ENCODE data around the gene CXorf38.
"Not testable (repeated sequence)": the region's sequence is repeated elsewhere in the genome, so short reads cannot be mapped to it uniquely, and the experiment has no call there.

CXorf38 gene

DNA sequence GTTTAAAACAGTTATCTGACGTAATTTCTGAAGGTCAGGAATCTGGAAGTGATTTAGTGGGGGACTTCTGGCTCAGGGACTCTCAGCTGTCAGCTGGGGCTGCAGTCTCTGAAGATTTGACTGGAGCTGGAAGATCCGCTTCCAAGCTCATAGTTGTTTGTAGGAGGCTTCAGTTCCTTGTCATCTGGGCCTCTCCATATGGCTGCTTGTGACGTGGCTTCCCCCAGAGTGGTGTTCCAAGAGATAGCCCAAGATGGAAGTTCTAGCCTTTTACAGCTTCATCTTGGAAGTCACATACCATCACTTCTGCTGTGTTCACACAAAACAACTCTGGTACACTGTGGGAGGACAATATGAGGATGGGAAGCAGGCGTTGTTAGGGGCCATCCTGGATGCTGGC lies 22.1 kb downstream of the CXorf38 start:
- no peak for DNase-seq

DNA sequence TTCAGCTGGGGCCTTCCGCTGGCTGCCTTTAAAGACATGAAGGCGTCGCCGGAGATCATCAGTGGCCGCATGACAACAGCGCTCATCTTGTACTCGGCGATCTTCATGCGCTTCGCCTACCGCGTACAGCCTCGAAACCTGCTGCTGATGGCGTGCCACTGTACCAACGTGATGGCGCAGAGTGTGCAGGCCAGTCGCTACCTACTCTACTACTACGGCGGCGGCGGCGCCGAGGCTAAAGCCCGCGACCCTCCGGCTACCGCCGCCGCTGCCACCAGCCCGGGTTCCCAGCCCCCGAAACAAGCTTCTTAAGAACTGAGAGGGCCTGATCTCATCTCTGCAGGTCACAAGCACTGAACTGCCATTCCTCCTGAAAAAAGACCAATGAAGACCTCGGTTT lies 23.7 kb downstream of the CXorf38 start:
- no peak for DNase-seq

DNA sequence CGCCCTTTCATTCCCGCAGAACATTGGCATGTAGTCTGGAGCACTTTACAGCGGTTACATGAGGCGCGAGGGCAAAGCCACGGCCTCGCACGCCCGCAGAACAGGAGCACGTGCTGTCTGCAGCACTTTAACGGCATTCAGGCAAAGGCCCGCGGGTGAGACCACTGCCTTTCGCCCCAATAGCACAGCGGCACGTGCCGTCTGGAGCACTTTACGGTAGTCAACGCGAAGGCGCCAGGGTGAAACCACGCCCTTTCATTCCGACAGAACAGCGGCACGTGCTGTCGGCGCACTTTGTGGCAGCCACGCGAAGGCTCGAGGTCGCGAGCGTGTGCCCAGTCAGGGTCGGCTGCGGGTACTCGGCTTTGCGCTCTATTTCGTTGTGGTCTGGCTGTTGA lies 24.2 kb downstream of the CXorf38 start, which contains the start of gene MPC1L:
Gene MPC1L, plus strand, starts transcription at position 290 of the 398 bp plus-strand sequence. CDS start 138 bp downstream, outside the sequence.
- no peak for DNase-seq

GRCh38 chrX:40622479-40623138 lies 24.8 kb downstream of the CXorf38 start:
- DNase-seq: no peak

- DNase-seq: no peak
Measured at GRCh38 chrX:40617566-40617965, 29.8 kb downstream of the CXorf38 start.

DNA sequence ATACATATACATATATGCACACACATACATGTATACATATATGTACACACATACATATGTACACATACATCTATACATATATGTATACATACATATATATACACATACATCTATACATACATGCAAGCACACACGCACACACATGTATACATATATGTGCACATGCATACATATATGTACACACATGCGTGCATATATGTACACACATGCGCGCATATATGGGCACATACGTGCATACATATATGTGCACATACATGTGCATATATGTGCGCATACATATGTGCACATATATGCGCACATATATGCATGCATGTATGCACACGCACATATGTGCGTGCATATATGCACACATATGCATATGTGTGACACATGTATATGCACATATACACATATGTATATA lies 31.4 kb downstream of the CXorf38 start:
- no peak for DNase-seq

DNA sequence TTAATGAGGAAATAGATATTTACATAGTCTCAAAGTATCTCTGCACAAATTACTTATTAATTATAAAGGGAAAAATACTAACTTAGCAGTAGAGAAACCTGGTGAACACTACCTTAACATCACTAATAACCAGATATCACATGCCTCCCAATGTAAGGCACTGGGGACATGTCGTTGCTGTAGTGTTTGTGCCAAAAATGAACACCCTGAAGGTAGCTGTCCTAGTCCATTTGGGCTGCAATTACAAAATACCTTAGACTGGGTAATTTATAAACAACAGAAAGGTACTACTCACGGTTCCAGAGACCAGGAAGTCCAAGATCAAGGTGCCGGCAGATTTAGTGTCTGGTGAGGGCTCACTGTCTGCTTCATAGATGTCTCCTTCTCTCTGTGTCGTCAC lies 34.9 kb downstream of the CXorf38 start:
- no peak for DNase-seq

DNA sequence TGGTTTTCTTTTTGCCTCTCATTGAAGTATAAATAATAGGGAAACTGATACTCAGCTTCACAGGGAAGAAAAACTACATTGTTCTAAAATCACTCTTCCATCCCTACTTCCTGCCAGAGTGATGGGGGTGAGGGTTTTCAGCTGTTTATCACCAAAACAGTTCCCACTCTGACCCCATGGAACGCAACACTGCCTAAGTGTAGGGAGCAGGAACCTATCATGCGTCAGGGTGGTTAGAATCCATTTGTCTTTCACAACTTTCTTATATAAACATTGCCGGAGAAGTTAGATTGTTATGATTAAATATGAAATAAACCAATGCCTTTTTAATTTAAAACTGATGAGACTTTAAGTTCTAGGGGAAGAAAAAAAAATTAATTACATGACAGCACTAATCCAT lies 40.0 kb downstream of the CXorf38 start:
- no peak for DNase-seq

- DNase-seq: no peak
Measured at GRCh38 chrX:40603446-40603845, 43.9 kb downstream of the CXorf38 start.

GRCh38 chrX:40589616-40590321 lies 57.6 kb downstream of the CXorf38 start:
- peak; percentile 7 to 16 for DNase-seq

- DNase-seq: not testable (repeated sequence)
Measured at GRCh38 chrX:40587623-40588022, 59.7 kb downstream of the CXorf38 start.

GRCh38 chrX:40582811-40583210 lies 64.5 kb downstream of the CXorf38 start:
- DNase-seq: no peak

- DNase-seq: not testable (repeated sequence)
Measured at GRCh38 chrX:40582178-40582577, 65.2 kb downstream of the CXorf38 start.

DNA sequence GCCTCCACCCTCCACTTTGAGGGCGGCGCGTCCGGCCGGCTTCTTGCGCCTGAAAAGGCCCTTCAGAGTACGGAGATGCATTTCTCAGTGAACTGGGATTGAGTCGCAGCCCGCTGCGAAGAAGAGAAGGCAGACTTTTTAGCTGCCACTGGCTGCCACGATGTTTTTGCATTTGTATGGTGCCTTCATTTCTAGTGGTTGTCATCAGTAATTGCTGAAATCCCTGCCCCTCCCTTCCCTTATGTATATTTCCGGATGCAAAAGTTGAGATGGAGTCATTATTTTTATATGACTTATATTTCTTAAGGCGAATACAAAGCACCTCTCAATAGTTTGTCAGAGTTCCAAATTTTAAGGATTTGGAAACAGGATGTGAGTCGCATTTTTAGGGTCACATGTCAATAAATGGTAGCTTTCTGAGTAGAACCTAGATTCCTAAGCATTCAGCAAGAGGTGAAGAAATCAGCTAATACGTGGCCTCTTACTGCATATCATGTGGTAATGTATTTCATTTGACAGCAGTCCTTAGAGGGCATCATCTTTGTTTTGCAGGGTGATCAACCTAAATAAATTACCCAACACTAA lies 65.9 kb downstream of the CXorf38 start:
- DNase-seq: no peak

DNA sequence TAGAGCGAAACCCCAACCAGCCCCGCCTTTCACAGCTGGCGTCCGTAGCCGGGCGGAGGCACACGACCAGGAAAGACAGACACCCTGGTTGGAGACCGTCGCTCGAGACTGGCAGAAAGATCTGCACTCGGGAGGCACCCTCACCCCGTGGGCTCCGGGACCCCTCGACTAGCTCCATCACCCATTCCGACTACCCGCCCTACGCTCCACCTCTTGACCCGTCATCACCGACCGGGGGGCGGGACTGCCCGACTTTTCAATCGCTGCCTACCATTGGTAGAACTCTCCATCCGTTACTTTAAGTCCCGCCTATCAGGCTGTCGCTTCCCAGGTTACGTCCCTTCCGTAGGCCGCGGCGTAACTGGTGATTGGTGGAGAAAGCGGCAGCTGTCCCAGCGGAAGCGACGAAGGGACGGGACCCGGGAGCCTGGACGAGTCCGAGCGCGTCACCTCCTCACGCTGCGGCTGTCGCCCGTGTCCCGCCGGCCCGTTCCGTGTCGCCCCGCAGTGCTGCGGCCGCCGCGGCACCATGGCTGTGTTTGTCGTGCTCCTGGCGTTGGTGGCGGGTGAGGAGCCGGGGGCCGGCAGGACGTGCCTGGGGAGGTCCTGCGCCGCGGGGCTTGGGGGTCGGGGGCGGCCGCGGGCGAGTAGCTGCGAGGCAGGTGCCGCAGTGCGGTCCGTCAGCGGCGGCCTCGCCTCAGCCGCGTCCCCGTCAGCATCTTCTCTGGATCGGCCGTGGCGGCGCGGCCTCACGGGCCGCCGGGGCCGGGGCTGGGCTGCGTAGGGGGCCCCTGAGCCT lies 66.6 kb downstream of the CXorf38 start, which contains the start of gene ATP6AP2:
Gene ATP6AP2, plus strand, starts transcription at position 434 of the 799 bp plus-strand sequence. Its CDS starts 96 bp downstream, at position 530.
- DNase-seq: peak; percentile 84 to 87

- no peak for DNase-seq
Measured at GRCh38 chrX:40579900-40580536, 67.3 kb downstream of the CXorf38 start.

GRCh38 chrX:40579141-40579540 lies 68.2 kb downstream of the CXorf38 start:
- no peak for DNase-seq

DNA sequence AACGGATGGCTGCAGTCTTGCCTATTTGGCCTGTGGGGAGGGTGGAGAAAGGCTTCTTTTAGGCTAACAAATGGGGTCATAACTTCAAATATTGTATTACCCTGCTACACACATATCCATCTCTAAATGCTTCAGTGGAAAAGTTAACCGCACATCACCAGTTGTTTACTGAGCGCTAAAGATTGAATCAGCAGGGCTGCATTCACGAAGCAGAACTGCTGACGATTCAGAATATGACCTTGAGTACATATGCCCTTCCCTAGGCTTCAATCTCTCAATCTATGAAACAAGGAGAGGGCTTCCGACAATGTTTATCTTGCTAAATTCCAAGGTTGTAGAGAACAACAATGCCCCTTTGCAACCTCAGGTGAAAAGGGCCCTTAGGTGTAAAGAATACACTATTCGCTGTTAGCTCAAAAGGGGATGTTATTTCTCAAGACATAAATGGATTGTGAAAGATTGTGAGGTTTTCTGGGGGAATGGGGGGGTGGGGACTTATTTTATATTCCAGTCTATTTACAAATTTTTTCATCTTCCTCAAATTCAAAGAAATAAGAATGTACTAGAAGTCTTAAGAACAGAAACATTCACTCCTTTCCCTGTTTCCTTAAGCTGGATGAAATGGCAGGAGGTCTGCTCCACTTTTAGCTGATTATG lies 69.2 kb downstream of the CXorf38 start:
- no peak for DNase-seq
